NCI-H748 (cell line): ENCODE results near the gene ST3GAL3.

ENCODE experiments used
- DNase-seq: peaks from one replicate; lab custom pipeline; 2025; ENCODE audit not compliant: unreplicated experiment; lab: John Stamatoyannopoulos, UW

Gene ST3GAL3

GRCh38 chr1:43957407-43958040 lies 250.2 kb downstream of the ST3GAL3 start:
- DNase-seq, result no peak

GRCh38 chr1:43958351-43959255 lies 251.3 kb downstream of the ST3GAL3 start:
- no peak for DNase-seq

GRCh38 chr1:43960798-43961197 lies 253.5 kb downstream of the ST3GAL3 start:
- no peak for DNase-seq

- DNase-seq, result no peak
Measured at GRCh38 chr1:43961692-43962091, 254.4 kb downstream of the ST3GAL3 start.

GRCh38 chr1:43962324-43962723 lies 255.0 kb downstream of the ST3GAL3 start:
- DNase-seq, result no peak

GRCh38 chr1:43963006-43963405 lies 255.7 kb downstream of the ST3GAL3 start:
- DNase-seq, result no peak

GRCh38 chr1:43963890-43964289 lies 256.6 kb downstream of the ST3GAL3 start:
- no peak for DNase-seq

- no peak for DNase-seq
Measured at GRCh38 chr1:43965316-43965715, 258.0 kb downstream of the ST3GAL3 start.

- no peak for DNase-seq
Measured at GRCh38 chr1:43968348-43968948, 261.1 kb downstream of the ST3GAL3 start.

GRCh38 chr1:43969416-43969745 lies 262.0 kb downstream of the ST3GAL3 start:
- DNase-seq, result no peak

- peak; percentile 100 for DNase-seq
Measured at GRCh38 chr1:43969746-43970466, 262.6 kb downstream of the ST3GAL3 start, which contains the start of gene DPH2. TSS of gene DPH2 (plus strand) at chr1:43970010. CDS start at chr1:43970176, 166 bp downstream.

GRCh38 chr1:43970502-43970901 lies 263.2 kb downstream of the ST3GAL3 start:
- DNase-seq, result no peak

GRCh38 chr1:43970911-43971310 lies 263.6 kb downstream of the ST3GAL3 start:
- no peak for DNase-seq

GRCh38 chr1:43971336-43971980 lies 264.1 kb downstream of the ST3GAL3 start:
- no peak for DNase-seq

- DNase-seq, result no peak
Measured at GRCh38 chr1:43973981-43974442, 266.7 kb downstream of the ST3GAL3 start.

- DNase-seq, result peak; percentile 99
Measured at GRCh38 chr1:43974443-43975248, 267.3 kb downstream of the ST3GAL3 start, which contains the start of gene ATP6V0B. TSS of gene ATP6V0B (plus strand) at chr1:43974960. CDS start at chr1:43975041, 81 bp downstream.

- DNase-seq, result peak; percentile 55
Measured at GRCh38 chr1:43975249-43975961, 268.1 kb downstream of the ST3GAL3 start.

- no peak for DNase-seq
Measured at GRCh38 chr1:43976045-43976444, 268.7 kb downstream of the ST3GAL3 start.

GRCh38 chr1:43976890-43977289 lies 269.6 kb downstream of the ST3GAL3 start:
- no peak for DNase-seq
